SK-N-SH treated with all-trans-retinoic acid at 6 μM for 48 hours (cell line): ENCODE results near the gene TAOK1.

ENCODE experiments used
- ATAC-seq: fragments of 200-7000 bp; cut with Tn5 transposase; 3 replicates; pipeline ENCODE4 v1.9.1; 2020; ENCODE audit warnings: mild to moderate bottlenecking, moderate library complexity
- ARNTL ChIP-seq: fragments of 450-650 bp; formaldehyde crosslinking; IDR thresholded peaks from 2 replicates; pipeline ENCODE4 v1.5.0; 2020; ENCODE audit warnings: low read depth, mild to moderate bottlenecking, moderate library complexity, borderline replicate concordance
- BACH2 ChIP-seq: fragments of 250-450 bp; sonication (Bioruptor Pico); IDR thresholded peaks from 2 replicates; pipeline ENCODE4 v1.9.0; 2021; ENCODE audit warnings: mild to moderate bottlenecking, borderline replicate concordance
- CREB5 ChIP-seq: fragments of 250-450 bp; sonication (Bioruptor Pico); IDR thresholded peaks from 2 replicates; pipeline ENCODE4 v1.5.1; 2020; ENCODE audit warnings: low read depth, mild to moderate bottlenecking, moderate library complexity
- CSDC2 ChIP-seq: fragments of 250-450 bp; sonication (Bioruptor Pico); IDR thresholded peaks from 2 replicates; pipeline ENCODE4 v1.5.0; 2020; ENCODE audit warnings: mild to moderate bottlenecking, moderate library complexity
- CSRNP3 ChIP-seq: fragments of 250-450 bp; sonication (Bioruptor Pico); IDR thresholded peaks from 2 replicates; pipeline ENCODE4 v1.5.1; 2021; ENCODE audit warnings: mild to moderate bottlenecking, moderate library complexity
- ESRRG ChIP-seq: fragments of 250-450 bp; sonication (Bioruptor Pico); IDR thresholded peaks from 2 replicates; pipeline ENCODE4 v1.6.1; 2021; ENCODE audit warnings: mild to moderate bottlenecking
- GLIS3 ChIP-seq: fragments of 250-450 bp; sonication (Bioruptor Pico); IDR thresholded peaks from 2 replicates; pipeline ENCODE4 v1.5.0; 2020; ENCODE audit warnings: mild to moderate bottlenecking, moderate library complexity
- ISL1 ChIP-seq: fragments of 250-450 bp; sonication (Bioruptor Pico); IDR thresholded peaks from 2 replicates; pipeline ENCODE4 v2.1.2; 2022; ENCODE audit warnings: mild to moderate bottlenecking, moderate library complexity
- OSR1 ChIP-seq: fragments of 250-450 bp; sonication (Bioruptor Pico); IDR thresholded peaks from 2 replicates; pipeline ENCODE4 v1.8.0; 2022; ENCODE audit warnings: moderate library complexity, mild to moderate bottlenecking, inconsistent platforms
- PATZ1 ChIP-seq: fragments of 250-450 bp; sonication (Bioruptor Pico); IDR thresholded peaks from 2 replicates; pipeline ENCODE4 v1.8.0; 2020; ENCODE audit warnings: mild to moderate bottlenecking, moderate library complexity, borderline replicate concordance
- POU6F1 ChIP-seq: fragments of 250-450 bp; sonication (Bioruptor Pico); IDR thresholded peaks from 2 replicates; pipeline ENCODE4 v1.8.0; 2021; ENCODE audit warnings: low read depth, mild to moderate bottlenecking, moderate library complexity, borderline replicate concordance
- PPARA ChIP-seq: fragments of 250-450 bp; sonication (Bioruptor Pico); IDR thresholded peaks from 2 replicates; pipeline ENCODE4 v1.5.0; 2020; ENCODE audit warnings: mild to moderate bottlenecking, borderline replicate concordance
- SNAI2 ChIP-seq: fragments of 250-450 bp; sonication (Bioruptor Pico); IDR thresholded peaks from 2 replicates; pipeline ENCODE4 v1.5.0; 2020; ENCODE audit warnings: mild to moderate bottlenecking, moderate library complexity
- TCF4 ChIP-seq: fragments of 250-450 bp; sonication (Bioruptor Pico); IDR thresholded peaks from 2 replicates; pipeline ENCODE4 v1.8.0; 2021; ENCODE audit warnings: mild to moderate bottlenecking, moderate library complexity, borderline replicate concordance
- TOX ChIP-seq: fragments of 250-450 bp; sonication (Bioruptor Pico); IDR thresholded peaks from 2 replicates; pipeline ENCODE4 v1.8.0; 2021; ENCODE audit warnings: mild to moderate bottlenecking, moderate library complexity, borderline replicate concordance
- TSHZ2 ChIP-seq: fragments of 250-450 bp; sonication (Bioruptor Pico); IDR thresholded peaks from 2 replicates; pipeline ENCODE4 v1.5.0; 2020; ENCODE audit warnings: mild to moderate bottlenecking, moderate library complexity
- ZC3H10 ChIP-seq: fragments of 250-450 bp; sonication (Bioruptor Pico); IDR thresholded peaks from 2 replicates; pipeline ENCODE4 v1.5.1; 2021; ENCODE audit warnings: mild to moderate bottlenecking, moderate library complexity
- ZFP3 ChIP-seq: fragments of 250-450 bp; sonication (Bioruptor Pico); IDR thresholded peaks from 2 replicates; pipeline ENCODE4 v1.5.0; 2020; ENCODE audit warnings: mild to moderate bottlenecking, moderate library complexity
- ZFP30 ChIP-seq: fragments of 450-650 bp; formaldehyde crosslinking; IDR thresholded peaks from 2 replicates; pipeline ENCODE4 v1.5.0; 2022; ENCODE audit warnings: mild to moderate bottlenecking, moderate library complexity
- ZNF565 ChIP-seq: fragments of 450-650 bp; formaldehyde crosslinking; conservative IDR thresholded peaks from 2 replicates; pipeline ENCODE4 v1.5.0; 2020; ENCODE audit warnings: low read depth, mild to moderate bottlenecking, moderate library complexity
- ZNF8 ChIP-seq: fragments of 450-650 bp; formaldehyde crosslinking; IDR thresholded peaks from 2 replicates; pipeline ENCODE4 v1.5.0; 2020; ENCODE audit warnings: mild to moderate bottlenecking, moderate library complexity

Gene TAOK1

GRCh38 chr17:29474297-29474696 lies 84.1 kb downstream of the TAOK1 start:
- no peak for ATAC-seq
- TF ChIP-seq ZC3H10 (CRISPR knock-in tag) (no peak), ZFP3 (CRISPR knock-in tag) (no peak), CSDC2 (CRISPR knock-in tag) (no peak), SNAI2 (no peak), BACH2 (CRISPR knock-in tag) (no peak), ARNTL (CRISPR knock-in tag) (no peak), POU6F1 (no peak), OSR1 (CRISPR knock-in tag) (no peak), PATZ1 (CRISPR knock-in tag) (no peak), TCF4 (no peak), TOX (CRISPR knock-in tag) (no peak), TSHZ2 (CRISPR knock-in tag) (no peak), CSRNP3 (CRISPR knock-in tag) (no peak), ISL1 (no peak), CREB5 (no peak), GLIS3 (CRISPR knock-in tag) (no peak), PPARA (CRISPR knock-in tag) (no peak), ZNF8 (no peak), ZFP30 (CRISPR knock-in tag) (no peak)

GRCh38 chr17:29475891-29476290 lies 85.7 kb downstream of the TAOK1 start:
- ATAC-seq = no peak
- TF ChIP-seq ZNF565 (CRISPR knock-in tag) (no peak), CSDC2 (CRISPR knock-in tag) (no peak), CSRNP3 (CRISPR knock-in tag) (no peak), ISL1 (no peak), POU6F1 (no peak), TCF4 (no peak), TSHZ2 (CRISPR knock-in tag) (no peak), CREB5 (no peak), OSR1 (CRISPR knock-in tag) (no peak), ZFP3 (CRISPR knock-in tag) (no peak), ESRRG (no peak), ZNF8 (no peak), GLIS3 (CRISPR knock-in tag) (no peak), SNAI2 (no peak)
